GM18526 (cell line): ENCODE data around the gene CXCL16.
A peak's percentile ranks its signal among the peaks of the same experiment; 100 is the strongest.

Experiments used
- POLR2A ChIP-seq: IDR thresholded peaks from 3 replicates; pipeline ENCODE4 v1.6.1; 2011; ENCODE audit not compliant: insufficient read length; ENCODE audit errors: extremely low read depth

Gene CXCL16

GRCh38 chr17:4717791-4718190 is 21.9 kb downstream of the CXCL16 start:
- no peak for TF ChIP-seq POLR2A

- TF ChIP-seq POLR2A, result no peak
These were observed 23.6 kb downstream of the CXCL16 start for GRCh38 chr17:4716081-4716480.

- no peak for TF ChIP-seq POLR2A
These were observed 24.5 kb downstream of the CXCL16 start for GRCh38 chr17:4715063-4715744.

GRCh38 chr17:4712526-4712925 is 27.2 kb downstream of the CXCL16 start:
- TF ChIP-seq POLR2A, result no peak

GRCh38 chr17:4711661-4712181 is 28.0 kb downstream of the CXCL16 start:
- no peak for TF ChIP-seq POLR2A

- no peak for TF ChIP-seq POLR2A
These were observed 28.8 kb downstream of the CXCL16 start for GRCh38 chr17:4710693-4711634.

- TF ChIP-seq POLR2A, result peak; percentile 65
These were observed 29.7 kb downstream of the CXCL16 start, which contains the start of gene ARRB2 for GRCh38 chr17:4709794-4710692. ARRB2 (plus strand) TSS chr17:4710632; CDS start chr17:4710722, 90 bp downstream.

- no peak for TF ChIP-seq POLR2A
These were observed 31.3 kb downstream of the CXCL16 start for GRCh38 chr17:4708436-4708835.

GRCh38 chr17:4706121-4706520 is 33.6 kb downstream of the CXCL16 start:
- TF ChIP-seq POLR2A, result no peak

GRCh38 chr17:4704991-4705390 is 34.7 kb downstream of the CXCL16 start:
- no peak for TF ChIP-seq POLR2A

GRCh38 chr17:4703330-4703691 is 36.4 kb downstream of the CXCL16 start:
- no peak for TF ChIP-seq POLR2A

GRCh38 chr17:4701116-4701515 is 38.6 kb downstream of the CXCL16 start:
- no peak for TF ChIP-seq POLR2A

GRCh38 chr17:4696437-4696805 is 43.3 kb downstream of the CXCL16 start:
- no peak for TF ChIP-seq POLR2A

- TF ChIP-seq POLR2A, result no peak
These were observed 46.3 kb downstream of the CXCL16 start for GRCh38 chr17:4693416-4693815.

- no peak for TF ChIP-seq POLR2A
These were observed 48.0 kb downstream of the CXCL16 start for GRCh38 chr17:4691686-4692085.

- no peak for TF ChIP-seq POLR2A
These were observed 49.0 kb downstream of the CXCL16 start for GRCh38 chr17:4690745-4691144.
